Measurements from ENCODE around the gene EVI5.

DNA sequence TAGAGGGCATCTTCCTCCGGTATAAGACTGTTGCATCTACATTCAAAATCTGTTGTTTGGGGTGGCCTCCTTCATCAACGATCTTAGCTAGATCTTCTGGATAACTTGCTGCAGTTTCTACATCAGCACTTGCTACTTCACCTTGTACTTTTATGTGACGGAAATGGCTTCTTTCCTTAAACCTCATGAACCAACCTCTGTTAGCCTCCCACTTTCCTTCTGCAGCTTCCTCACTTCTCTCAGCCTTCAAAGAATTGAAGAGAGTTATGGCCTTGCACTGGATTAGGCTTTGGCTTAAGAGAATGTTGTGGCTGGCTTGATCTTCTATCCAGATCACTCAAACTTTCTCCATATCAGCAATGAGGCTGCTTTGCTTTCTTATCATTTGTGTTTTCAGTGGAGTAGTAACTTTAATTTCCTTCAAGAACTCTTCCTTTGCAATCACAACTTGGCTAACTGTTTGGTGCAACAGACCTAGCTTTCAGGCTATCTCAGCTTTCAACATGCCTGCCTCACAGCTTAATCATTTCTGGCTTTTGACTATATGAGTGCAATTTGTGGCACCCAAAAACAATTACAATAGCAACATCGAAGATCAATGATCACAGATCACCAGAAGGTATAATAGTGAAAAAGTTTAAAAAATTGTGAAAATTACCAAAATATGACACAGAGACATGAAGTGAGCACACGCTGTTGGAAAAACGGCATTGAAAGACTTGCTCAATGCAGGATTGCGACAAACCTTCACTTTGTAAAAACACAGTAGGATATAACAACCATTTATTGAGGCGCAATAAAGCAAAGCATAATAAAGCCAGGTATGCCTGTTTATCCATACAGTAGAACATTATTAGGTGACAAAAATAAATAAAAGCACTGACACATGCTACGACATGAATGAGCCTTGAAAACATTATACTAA, 241.5 kb downstream of the EVI5 start:
- TF ChIP-seq ZSCAN29 (IDR thresholded peaks at IDR 0.05) (no peak), HDGF (IDR thresholded peaks at IDR 0.05) (no peak)
